Stomach (tissue), 4 donors: ENCODE data around the gene IVD.

Source experiments
- EP300 ChIP-seq: sonication (generic); formaldehyde crosslinking; IDR thresholded peaks from one replicate; pipeline ENCODE4 v1.6.1; 2017; ENCODE audit warnings: antibody characterized with exemption
- POLR2A ChIP-seq, 4 donors: fragments of 450-650 bp; IDR thresholded peaks; one replicate each; pipeline ENCODE4 v1.6.1; 2016; ENCODE audit warnings: antibody characterized with exemption in 4 of 4, control low read depth in 2 of 4, mild to moderate bottlenecking in 1 of 4, moderate library complexity in 1 of 4
- POLR2AphosphoS5 ChIP-seq, 3 donors: sonication (generic); formaldehyde crosslinking; IDR thresholded peaks; one replicate each; pipeline ENCODE4 v1.6.1; 2016; ENCODE audit warnings: antibody characterized with exemption in 3 of 3
- TF ChIP-seq, protein P1 (sequence below), 7 experiments: fragments of 450-650 bp in 4 of 7; fragments of 200-600 bp in 3 of 7; sonication (generic) in 3 of 7; IDR thresholded peaks; one replicate each; pipeline ENCODE4 v1.5.1; 2016 to 2019; ENCODE audit warnings: antibody characterized with exemption in 7 of 7, control low read depth in 2 of 7, mild to moderate bottlenecking in 1 of 7

DNA sequence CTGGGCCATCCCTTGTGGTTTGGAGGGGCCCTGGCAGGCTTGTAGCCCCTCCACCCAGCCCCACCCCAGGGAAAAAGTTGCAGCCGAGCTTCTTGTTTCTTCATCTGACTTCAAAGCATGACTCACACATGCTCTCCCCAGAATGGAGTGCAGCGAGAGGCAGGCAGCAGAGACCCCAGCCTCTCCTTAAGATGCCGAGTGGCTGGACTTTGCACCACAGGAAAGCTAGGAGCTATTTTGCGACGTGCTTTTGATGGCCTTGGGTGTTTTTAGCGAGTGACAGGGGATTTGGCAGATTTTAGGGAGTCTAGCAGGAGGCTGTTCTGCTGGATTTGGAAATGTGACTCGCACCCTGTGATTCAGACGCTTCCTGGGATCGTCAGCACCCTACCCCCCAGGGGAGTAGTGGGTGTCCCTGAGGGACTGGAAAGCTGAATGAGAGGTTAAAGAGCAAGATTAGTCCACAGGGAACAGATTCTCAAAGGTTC, 49.4 kb downstream of the IVD start:
- TF ChIP-seq, protein P1, sequence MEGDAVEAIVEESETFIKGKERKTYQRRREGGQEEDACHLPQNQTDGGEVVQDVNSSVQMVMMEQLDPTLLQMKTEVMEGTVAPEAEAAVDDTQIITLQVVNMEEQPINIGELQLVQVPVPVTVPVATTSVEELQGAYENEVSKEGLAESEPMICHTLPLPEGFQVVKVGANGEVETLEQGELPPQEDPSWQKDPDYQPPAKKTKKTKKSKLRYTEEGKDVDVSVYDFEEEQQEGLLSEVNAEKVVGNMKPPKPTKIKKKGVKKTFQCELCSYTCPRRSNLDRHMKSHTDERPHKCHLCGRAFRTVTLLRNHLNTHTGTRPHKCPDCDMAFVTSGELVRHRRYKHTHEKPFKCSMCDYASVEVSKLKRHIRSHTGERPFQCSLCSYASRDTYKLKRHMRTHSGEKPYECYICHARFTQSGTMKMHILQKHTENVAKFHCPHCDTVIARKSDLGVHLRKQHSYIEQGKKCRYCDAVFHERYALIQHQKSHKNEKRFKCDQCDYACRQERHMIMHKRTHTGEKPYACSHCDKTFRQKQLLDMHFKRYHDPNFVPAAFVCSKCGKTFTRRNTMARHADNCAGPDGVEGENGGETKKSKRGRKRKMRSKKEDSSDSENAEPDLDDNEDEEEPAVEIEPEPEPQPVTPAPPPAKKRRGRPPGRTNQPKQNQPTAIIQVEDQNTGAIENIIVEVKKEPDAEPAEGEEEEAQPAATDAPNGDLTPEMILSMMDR (IDR thresholded peaks at IDR 0.05), result no peak
- no peak for TF ChIP-seq POLR2AphosphoS5 (IDR thresholded peaks at IDR 0.05)
- no peak for TF ChIP-seq POLR2A (IDR thresholded peaks at IDR 0.05)
- TF ChIP-seq EP300, result no peak
